ENCODE results near the gene PHKG2. TPM values are rescaled to one million over a fixed set of nuclear protein-coding genes. Genes with fewer than 3 reads are reported as not detected.

Gene PHKG2
- total RNA-seq, 1 experiment from 2014 or later: 57.7 TPM

DNA sequence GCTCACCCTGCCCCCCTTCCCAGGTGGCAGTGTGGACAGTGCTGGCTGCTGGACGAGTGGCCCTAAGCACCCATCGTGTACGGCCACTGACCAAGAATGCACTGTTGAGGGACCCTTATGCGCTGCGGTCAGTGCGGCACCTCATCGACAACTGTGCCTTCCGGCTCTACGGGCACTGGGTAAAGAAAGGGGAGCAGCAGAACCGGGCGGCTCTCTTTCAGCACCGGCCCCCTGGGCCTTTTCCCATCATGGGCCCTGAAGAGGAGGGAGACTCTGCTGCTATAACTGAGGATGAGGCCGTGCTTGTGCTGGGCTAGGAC lies 8.5 kb downstream of the PHKG2 start:
- DNase-seq (ENCODE audit: low spot score): no peak

DNA sequence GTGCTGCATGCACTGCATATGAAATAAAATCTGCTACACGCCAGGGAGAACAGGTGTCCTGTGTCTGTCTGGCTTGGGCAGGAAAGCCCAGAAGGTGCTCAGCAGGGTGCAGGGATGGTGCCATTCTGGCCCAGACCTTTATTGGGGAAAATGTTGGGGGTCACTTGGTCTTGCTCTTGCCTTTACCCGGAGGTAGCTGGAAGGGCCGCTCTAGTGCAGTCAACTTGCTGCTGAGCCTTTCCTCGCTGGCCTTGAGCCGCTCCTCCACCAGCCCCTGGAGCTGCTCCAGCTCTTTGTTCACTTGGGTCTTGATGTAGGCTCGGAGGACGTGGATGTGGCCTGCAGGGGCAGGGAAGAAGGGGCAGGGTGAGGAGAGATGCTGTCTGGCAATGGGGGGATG lies 9.1 kb downstream of the PHKG2 start:
- DNase-seq (ENCODE audit: low spot score): no peak

DNA sequence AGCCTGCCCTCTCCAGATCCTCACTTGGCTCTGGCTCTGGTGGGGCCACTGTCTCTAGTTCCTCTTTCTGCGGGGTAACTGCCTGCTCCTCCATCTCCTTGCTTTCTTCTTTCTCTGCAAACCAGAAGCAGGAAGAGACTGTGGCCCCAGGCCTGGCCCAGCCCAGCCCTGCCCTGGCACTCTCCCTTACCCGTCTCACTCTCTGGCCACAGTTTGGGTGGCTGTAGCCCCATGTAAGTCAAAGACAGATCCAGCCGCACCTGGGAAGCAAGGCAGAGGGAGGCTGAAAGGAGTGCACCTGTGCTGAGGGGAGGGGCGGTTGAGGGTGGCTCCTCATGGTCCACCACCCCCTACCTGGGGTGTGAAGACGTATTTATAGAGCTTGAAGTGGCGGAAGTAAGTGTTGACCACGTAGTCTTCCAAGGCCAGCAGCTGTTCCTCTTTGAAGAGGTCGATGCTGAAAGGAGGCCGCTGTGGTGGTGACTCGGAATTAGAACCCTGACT lies 10.8 kb downstream of the PHKG2 start:
- DNase-seq (ENCODE audit: low spot score): no peak

DNA sequence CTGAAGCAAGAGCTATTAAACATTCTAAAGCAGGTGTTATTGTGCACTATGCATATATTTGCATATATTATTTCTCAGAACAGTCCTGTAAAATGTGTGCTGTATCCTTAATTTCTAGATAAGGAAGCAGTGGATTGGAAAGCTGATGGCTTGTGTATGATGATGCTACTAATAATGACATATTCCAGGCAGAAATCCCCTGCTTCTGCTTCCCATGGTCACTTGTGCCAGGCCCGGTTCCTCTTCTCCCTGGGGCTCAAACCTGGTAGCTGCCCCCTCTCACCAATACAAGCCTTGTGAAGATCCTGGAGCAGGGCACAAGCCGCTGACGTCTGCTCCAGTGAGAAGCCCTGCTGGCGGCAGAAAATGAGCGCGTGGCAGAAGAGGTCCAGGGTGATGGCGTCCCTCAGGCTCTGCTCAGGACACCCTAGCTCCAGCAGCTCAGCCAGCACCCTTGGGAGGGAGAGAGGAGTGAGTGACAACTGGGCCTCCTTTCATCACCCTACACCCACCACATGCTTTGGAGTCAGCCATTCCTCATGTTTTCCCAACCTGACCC lies 11.9 kb downstream of the PHKG2 start:
- no peak for DNase-seq (ENCODE audit: low spot score)

DNA sequence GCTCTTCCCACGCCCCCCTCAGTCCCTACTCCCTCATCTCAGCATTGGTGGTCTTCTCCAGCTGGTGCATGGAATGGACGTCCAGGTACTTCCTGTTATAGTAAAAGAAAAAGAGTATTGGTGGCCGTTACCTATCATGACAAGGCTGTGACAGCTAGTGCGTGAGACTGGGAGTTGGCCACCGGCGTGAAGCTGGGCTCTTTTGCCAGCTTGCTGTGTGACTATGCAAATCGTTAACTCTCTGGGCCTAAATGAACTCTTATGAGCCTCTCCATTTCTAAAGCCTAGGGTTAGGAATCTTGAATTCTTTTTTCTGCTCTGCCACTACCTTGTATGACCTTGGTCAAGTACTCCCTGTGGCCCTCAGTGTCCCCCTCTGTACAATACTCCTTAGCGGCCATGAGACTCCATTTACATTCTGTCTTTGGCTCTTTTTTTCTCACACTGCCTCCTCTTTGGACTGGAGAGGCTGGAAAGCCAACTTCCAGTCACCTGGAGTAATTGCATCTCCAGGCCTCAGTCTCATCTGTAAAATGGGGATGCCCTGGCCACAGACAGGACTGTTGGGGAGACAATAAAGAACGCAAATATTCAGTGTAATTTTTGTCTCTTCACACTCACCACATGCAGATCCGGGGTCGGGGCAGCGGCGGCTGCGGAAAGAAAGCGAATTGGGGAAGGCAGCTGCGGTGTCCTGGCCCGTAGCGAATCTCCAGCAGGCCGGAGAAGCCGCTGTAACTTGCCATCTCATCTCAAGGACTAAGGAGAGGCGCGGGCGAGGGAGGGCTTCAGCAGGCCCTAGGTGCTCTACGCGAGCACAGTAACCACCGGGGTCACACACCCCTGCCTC lies 12.6 kb downstream of the PHKG2 start:
- DNase-seq (ENCODE audit: low spot score): no peak

DNA sequence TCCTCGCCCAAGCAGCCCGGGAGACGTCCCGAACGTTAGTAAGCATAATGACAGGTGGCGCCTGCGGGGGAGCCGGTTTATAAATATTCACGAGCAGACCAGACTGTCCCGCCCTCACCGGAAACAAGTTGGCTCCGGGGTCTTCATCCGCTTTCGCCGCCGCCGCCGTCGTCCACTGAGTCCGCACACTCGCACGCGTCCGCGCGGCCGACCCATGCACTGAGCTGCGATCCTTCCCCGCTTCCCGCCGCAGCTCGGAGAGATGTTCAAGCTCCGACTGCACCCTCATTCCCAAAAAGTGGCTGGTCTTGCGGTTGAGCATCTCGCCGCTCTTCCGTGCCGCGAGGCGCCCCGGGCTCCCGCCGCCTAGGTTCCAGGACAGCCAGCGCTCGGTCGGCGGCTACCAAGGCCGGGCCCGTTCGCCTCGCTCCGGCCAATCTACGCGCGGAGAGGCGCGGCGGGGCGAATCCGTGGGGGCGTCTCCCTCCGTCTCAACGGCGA lies 13.3 kb downstream of the PHKG2 start:
- DNase-seq (ENCODE audit: low spot score): peak; percentile 38

DNA sequence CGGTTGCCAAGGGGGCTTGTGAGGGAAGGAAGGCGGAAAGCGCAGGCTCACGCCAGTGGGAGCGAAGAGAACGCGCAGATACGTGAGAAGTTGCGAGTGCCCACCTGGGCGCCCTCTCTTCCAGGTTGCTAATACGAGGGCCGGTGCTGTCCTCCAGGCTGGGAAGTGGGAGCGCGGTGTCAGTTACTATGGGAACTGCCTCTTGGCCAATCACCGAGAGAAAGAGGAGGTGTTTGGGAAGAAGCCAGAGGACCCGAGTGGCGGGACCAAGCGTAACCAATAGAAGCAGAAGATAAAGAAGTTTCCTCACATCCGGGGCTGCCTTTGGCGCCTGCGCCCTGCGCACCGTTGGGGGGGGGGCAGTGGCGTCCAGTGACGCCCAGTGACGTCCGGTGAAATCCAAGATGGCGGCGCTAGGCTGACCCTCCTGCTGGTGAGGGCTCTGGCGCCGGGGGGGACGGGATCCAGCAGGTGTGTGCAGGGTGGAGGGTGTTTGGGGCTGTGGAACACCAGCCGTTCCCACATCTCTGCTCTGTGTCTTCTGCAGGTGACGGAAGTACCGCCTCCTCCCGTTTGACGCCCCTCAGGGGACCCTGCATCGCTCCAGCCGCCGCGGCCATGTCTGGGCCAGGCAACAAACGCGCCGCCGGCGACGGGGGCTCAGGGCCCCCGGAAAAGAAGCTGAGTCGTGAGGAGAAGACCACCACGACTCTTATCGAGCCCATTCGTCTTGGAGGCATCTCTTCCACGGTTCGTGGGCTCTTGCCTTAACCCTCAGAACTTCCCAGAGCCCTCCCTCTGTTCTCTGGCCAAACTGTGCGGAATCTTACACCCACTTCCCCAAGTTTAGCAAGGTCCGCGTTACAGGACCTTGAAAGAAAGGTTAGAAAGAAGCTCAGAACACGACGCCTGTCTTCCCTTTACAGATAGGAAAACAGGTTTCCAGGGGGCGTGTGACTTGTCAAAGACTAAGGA lies 14.0 kb downstream of the PHKG2 start, which contains the start of the genes CFAP119 and RNF40:
CFAP119 (minus strand) TSS at position 135 of the 975 bp plus-strand sequence. CDS start 314 bp downstream, outside the sequence.
RNF40 (plus strand) TSS at position 395 of the 975 bp plus-strand sequence; CDS start at position 619, 224 bp downstream.
- peak; percentile 99 for DNase-seq (ENCODE audit: low spot score)

DNA sequence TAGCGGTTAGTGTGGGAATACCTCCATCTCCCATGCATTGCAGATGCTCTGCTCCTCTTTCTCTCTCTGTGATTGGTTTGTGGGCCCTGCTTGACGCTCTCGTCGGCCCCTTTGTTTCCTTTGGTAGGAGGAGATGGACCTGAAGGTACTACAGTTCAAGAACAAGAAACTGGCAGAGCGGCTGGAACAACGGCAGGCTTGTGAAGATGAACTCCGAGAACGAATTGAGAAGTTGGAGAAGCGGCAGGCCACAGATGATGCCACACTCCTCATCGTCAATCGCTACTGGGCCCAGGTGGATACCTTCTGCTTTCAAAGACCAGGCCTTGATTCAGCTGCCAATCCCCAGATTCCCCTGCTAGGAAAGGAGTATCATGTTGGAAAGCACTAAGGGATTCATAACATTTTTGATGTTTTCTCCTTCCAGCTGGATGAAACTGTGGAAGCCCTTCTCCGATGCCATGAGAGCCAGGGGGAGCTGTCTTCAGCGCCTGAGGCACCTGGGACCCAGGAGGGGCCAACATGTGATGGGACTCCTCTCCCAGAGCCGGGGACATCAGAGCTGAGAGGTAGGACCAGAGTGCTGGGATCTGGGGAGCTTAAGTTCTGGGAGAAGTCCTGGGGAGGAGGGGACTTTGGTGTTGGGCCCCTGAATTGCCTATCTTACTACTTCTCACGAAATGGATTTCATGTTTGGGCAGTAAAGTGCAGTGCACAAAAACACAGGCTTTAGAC lies 14.9 kb downstream of the PHKG2 start:
- no peak for DNase-seq (ENCODE audit: low spot score)

DNA sequence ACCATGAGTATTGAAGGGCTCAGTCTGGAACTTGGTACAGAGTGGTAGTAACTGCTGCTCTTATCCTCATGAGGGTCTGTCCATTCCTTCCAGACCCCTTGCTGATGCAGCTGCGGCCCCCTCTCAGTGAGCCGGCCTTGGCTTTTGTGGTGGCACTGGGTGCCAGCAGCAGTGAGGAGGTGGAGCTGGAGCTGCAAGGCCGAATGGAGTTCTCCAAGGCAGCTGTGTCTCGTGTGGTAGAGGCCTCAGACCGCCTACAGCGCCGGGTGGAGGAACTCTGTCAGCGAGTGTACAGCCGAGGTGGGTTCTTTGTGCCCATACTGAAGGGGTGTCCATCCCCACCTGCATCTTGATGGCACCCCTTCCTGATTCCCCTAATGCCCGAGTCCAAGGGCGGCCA lies 15.9 kb downstream of the PHKG2 start:
- DNase-seq (ENCODE audit: low spot score): no peak

DNA sequence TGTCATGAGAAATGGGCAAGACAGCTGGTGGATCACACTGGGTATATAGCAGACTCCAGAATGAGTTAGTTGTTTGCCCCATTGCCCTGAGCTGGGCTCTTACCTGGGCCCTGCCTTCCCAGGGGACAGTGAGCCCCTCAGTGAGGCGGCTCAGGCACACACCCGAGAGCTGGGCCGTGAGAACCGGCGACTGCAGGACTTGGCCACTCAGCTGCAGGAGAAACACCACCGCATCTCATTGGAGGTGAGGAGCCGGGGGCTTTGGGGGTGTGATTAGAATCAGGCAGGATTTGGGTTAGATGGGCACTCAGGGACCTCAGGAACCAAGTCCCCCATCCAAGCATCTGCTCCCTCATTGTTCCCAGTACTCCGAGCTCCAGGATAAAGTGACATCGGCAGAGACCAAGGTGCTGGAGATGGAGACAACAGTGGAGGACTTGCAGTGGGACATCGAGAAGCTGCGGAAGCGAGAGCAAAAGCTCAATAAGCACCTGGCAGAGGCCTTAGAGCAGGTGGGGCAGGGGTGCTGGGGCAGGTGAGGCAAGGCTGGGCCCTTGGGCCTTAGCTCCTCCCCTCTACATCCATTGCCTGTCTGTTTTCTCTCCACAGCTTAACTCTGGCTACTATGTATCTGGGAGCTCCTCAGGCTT lies 16.7 kb downstream of the PHKG2 start:
- DNase-seq (ENCODE audit: low spot score): no peak

DNA sequence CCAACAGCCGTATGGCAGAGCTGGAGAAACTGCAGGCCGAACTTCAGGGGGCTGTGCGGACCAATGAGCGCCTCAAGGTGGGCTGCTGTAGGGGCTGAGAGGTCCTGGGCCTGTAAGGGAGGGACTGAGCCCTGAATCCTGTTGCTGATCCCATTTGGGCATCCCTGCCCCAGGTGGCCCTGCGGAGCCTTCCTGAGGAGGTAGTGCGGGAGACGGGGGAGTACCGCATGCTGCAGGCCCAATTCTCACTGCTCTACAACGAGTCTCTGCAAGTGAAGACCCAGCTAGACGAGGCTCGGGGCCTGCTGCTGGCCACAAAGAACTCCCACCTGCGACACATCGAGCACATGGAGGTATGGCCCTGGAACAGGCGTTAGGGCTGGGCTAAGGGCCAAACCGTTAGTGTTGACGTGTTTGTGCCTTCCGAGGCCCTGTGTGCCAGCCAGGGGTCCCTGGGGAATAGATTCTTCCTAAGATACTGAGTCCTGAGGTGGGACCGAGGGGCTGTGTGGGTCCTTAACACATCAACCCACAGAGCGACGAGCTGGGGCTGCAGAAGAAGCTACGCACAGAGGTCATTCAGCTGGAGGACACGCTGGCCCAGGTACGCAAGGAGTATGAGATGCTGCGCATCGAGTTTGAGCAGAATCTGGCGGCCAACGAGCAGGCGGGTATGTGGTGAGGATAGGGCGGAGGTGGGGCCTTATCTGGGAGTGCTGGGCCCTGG lies 18.1 kb downstream of the PHKG2 start:
- DNase-seq (ENCODE audit: low spot score): no peak

DNA sequence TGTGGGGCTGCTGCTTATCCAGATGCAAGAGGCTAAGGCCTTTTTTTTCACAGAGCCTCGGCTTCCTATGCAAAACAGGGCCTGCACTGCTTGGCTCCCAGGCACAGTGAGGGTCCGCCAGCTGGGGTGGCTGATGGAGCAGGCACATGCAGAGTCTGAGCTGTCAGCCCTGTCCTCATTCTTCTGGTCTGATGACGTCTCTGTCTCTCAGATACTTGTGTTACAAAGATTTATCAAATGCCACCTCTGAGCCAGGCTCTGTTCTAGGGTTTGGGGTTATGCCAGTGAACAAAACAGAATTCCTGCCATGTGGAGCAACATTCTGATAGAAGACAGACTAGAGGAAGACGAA lies 18.7 kb downstream of the PHKG2 start:
- no peak for DNase-seq (ENCODE audit: low spot score)

DNA sequence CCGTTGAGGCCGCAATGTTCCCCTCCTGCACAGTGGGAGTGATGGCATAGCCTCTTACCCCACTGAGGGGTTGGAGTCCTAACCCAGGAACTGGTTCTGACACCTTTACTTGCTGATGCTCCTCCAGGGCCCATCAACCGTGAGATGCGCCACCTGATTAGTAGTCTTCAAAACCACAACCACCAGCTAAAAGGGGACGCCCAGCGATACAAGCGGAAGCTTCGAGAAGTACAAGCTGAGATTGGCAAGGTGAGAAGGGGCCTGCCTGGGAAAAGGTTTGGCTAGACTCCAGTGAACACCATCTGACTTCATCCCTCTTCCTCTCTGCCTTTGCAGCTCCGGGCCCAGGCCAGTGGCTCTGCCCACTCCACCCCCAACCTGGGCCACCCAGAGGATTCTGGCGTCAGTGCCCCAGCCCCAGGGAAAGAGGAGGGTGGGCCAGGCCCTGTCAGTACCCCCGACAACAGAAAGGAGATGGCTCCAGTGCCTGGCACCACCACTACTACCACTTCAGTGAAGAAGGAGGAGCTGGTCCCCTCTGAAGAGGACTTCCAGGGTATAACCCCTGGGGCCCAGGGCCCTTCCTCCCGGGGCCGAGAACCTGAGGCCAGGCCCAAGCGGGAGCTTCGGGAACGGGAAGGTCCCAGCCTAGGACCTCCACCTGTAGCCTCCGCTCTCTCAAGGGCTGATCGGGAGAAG lies 19.7 kb downstream of the PHKG2 start:
- DNase-seq (ENCODE audit: low spot score): no peak

DNA sequence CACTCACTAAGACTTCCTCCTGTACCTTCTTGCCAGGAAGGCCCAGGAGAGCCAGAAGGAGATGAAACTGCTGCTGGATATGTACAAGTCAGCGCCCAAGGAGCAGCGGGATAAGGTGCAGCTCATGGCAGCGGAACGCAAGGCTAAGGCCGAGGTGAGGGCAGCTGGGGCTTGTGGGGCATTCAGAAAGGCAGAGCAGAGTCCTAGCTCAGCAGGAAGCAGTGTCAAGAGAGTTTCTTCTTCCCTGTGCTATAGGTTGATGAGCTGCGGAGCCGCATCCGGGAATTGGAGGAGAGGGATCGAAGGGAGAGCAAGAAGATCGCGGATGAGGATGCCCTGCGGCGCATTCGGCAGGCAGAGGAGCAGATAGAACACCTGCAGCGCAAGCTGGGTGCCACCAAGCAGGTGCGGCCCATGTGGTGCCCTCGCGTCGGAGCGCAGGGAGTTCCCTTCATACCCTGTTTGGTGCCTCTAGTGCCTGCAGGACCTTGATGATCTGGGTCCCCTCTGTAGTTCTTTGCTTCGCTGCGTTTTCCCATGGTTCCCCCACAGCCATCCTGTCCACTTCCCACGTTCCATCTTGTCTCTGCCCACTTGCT lies 20.5 kb downstream of the PHKG2 start:
- DNase-seq (ENCODE audit: low spot score): no peak

DNA sequence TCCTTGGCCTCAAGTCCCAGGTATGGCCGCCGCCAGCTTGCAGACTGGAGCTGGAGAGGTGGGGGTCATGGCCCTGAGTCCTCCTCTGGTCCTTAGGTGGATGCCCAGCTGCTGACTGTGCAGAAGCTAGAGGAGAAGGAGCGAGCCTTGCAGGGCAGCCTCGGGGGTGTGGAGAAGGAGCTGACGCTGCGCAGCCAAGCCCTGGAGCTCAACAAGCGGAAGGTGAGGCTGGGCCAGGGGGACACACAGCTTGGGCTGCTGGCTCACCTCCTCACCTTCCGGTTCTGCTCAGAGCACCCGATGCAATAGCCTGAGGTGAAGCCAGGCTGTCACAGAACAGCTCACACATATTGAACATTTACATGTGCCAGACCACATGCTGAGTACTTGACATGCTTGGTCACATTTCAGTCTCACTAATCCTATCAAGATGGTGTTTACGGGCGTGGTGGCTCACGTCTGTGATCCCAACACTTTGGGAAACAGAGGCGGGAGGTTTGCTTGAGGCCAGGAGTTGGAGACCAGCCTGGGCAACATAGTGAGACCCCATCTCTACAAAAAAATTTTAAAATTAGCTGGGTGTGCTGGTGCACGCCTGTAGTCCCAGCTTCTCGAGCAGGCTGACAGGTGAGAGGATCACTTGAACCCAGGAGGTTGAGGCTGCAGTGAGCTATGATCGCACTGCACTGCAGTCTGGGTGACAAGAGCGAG lies 21.3 kb downstream of the PHKG2 start:
- DNase-seq (ENCODE audit: low spot score): no peak

DNA sequence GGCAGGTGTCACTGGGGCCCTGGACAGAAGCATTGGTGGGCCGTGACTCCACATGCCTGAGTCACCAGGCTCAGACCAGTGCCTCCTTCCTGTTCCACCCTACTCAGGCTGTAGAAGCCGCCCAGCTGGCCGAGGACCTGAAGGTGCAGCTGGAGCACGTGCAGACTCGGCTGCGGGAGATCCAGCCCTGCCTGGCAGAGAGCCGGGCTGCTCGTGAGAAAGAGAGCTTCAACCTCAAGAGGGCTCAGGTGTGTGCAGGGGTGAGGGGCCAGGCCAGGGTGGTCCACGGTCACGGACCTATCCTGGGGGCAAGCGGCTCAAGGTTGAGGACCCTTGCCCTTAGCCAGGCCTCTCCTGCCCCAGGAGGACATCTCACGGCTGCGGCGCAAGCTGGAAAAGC lies 23.5 kb downstream of the PHKG2 start:
- DNase-seq (ENCODE audit: low spot score): peak; percentile 56

DNA sequence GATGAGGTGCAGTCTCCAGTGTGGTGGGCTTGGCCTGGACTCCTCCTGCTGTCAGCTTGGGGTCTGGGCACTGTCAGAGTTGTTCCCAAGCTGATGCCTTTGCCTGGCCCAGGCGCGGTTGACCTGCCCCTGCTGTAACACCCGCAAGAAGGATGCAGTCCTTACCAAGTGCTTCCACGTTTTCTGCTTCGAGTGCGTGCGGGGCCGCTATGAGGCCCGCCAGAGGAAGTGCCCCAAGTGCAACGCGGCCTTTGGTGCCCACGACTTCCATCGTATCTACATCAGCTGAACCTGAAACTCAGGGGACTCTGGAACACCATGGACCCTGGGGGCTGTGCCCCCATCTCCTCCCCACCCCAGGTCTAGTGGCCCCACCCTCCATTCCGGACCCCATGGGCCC lies 25.6 kb downstream of the PHKG2 start:
- DNase-seq (ENCODE audit: low spot score): no peak

DNA sequence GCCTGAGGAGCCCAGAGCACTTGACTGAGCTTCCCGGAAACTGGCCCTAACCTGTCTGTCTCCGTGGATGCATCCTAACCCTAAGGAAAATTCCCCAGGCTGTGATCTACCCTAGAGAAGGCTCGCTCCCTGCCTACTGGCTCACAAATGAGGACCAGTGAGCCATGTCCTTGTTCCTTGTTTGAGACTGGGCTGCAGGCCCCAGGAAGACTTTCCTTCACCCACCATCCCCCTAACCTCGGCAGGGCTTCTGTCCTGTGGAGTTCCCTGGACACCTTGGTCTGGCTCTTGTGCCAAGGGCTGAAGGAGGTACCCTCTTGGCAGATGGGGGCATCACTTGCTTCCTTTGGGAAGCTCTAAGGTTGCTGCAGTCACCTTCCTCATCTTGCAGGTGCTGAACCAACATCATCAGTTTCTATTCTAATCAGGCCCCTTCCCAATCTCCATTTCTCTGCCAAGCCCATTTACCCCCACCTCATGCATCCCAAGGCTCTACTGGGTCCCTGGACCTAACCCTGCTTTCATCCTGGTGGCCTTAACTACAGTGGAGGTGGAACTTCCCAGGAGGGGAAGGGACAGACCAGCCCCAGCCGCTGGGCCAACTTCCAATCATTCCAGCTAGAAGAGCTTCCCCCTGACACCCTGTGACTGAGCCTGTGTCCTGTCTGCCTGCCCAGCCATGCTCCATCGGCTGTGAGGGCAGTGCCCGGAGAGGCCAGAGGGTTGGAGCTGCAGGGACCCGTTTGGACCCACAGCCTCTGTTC lies 26.3 kb downstream of the PHKG2 start:
- DNase-seq (ENCODE audit: low spot score): no peak
